HCT116 (cell line): ENCODE measurements around the gene CHURC1. TPM values are rescaled to one million over a fixed set of nuclear protein-coding genes. Genes with fewer than 3 reads are reported as not detected.

Experiments
- ATAC-seq: fragments of 200-7000 bp; cut with Tn5 transposase; 2 replicates; pipeline ENCODE4 v1.9.1; 2020; ENCODE audit warnings: mild to moderate bottlenecking, moderate library complexity
- BruUV-seq: library from RNA; stranded (reverse); fragments of 400-500 nt; replicated peaks from 2 replicates; lab custom pipeline; 2021; lab: Mats Ljungman, UMichigan
- CTCF ChIA-PET: fragments of 300-600 bp; sonication (Branson Sonifier 250); formaldehyde crosslinking; loops from one replicate; lab custom pipeline; 2021; ENCODE audit warnings: antibody characterized with exemption; lab: Charles Lee
- POLR2A ChIA-PET: fragments of 300-600, 350-600 bp; sonication (Branson Sonifier 250); formaldehyde crosslinking; loops from one replicate; lab custom pipeline; 2021; ENCODE audit warnings: antibody characterized with exemption; lab: Charles Lee
- RAD21 ChIA-PET, 2 experiments: fragments of 300-600 bp; sonication (Branson Sonifier 250); formaldehyde crosslinking; loops; one replicate each; lab custom pipeline; 2023; ENCODE audit warnings: low total read pairs in 2 of 2; ENCODE audit not compliant: uncharacterized antibody in 2 of 2, unreplicated experiment in 2 of 2, low non-redundant PET in 1 of 2; lab: Charles Lee
- DNase-seq: peaks from one replicate; pipeline ENCODE4 v3.0.0-alpha.2; 2010; ENCODE audit warnings: low read depth, low spot score
- H2AFZ ChIP-seq: fragments of 200-600 bp; shearing (Covaris generic), sonication (generic); 2 replicates; pipeline ENCODE4 v1.6.1; 2017; ENCODE audit warnings: low read depth, mixed run types, mixed read lengths, antibody characterized with exemption, low read length; ENCODE audit not compliant: poor library complexity, severe bottlenecking
- H3K27ac ChIP-seq: 2 replicates; pipeline ENCODE4 v1.5.1; 2012; ENCODE audit warnings: low read depth, low read length
- H3K27me3 ChIP-seq: fragments of 200-600 bp; sonication (generic); 2 replicates; pipeline ENCODE4 v1.6.1; 2016; ENCODE audit warnings: mixed run types, low read length, mixed read lengths; ENCODE audit not compliant: insufficient read depth
- H3K36me3 ChIP-seq, 2 experiments: fragments of 200-500 bp in 1 of 2; fragments of 200-600 bp in 1 of 2; sonication (Bioruptor generic) in 1 of 2; sonication (generic) in 1 of 2; 2 replicates each; pipeline versions ENCODE4 v1.5.1 to v1.6.1; 2014 to 2016; ENCODE audit warnings: low read length in 2 of 2, inconsistent platforms in 1 of 2, mixed read lengths in 1 of 2, mixed run types in 1 of 2; ENCODE audit not compliant: insufficient read depth in 2 of 2, control insufficient read depth in 1 of 2
- H3K4me1 ChIP-seq, 2 experiments: fragments of 200-600 bp in 1 of 2; sonication (generic) in 1 of 2; 2 replicates each; pipeline versions ENCODE4 v1.5.1 to v1.6.1; 2012 to 2017; ENCODE audit warnings: low read length in 2 of 2, inconsistent platforms in 1 of 2, mild to moderate bottlenecking in 1 of 2, mixed read lengths in 1 of 2, mixed run types in 1 of 2, moderate library complexity in 1 of 2; ENCODE audit not compliant: insufficient read depth in 2 of 2, control insufficient read depth in 1 of 2
- H3K4me2 ChIP-seq: fragments of 200-600 bp; sonication (generic); 2 replicates; pipeline ENCODE4 v1.6.1; 2017; ENCODE audit warnings: mixed run types, low read length, mixed read lengths
- H3K4me3 ChIP-seq, 2 experiments: fragments of 200-600 bp in 1 of 2; sonication (generic) in 1 of 2; replicated peaks in 1 of 2; 2 replicates each; pipeline ENCODE4 v1.5.1; 2011 to 2016; ENCODE audit warnings: low read length in 2 of 2, control low read depth in 1 of 2, low read depth in 1 of 2, mild to moderate bottlenecking in 1 of 2, mixed read lengths in 1 of 2, mixed run types in 1 of 2
- H3K79me2 ChIP-seq: fragments of 200-600 bp; sonication (generic); 2 replicates; pipeline ENCODE4 v1.6.1; 2017; ENCODE audit warnings: mild to moderate bottlenecking, mixed run types, low read length, moderate library complexity, mixed read lengths; ENCODE audit not compliant: insufficient read depth
- H3K9ac ChIP-seq: fragments of 200-600 bp; sonication (generic); 2 replicates; pipeline ENCODE4 v1.6.1; 2016; ENCODE audit warnings: low read length, mixed read lengths
- H3K9me2 ChIP-seq: fragments of 200-600 bp; sonication (generic), shearing (Covaris generic); 2 replicates; pipeline ENCODE4 v1.6.1; 2017; ENCODE audit warnings: mixed run types, mild to moderate bottlenecking, moderate library complexity; ENCODE audit not compliant: insufficient read depth
- H3K9me3 ChIP-seq, 2 experiments: fragments of 200-500 bp in 1 of 2; fragments of 200-600 bp in 1 of 2; sonication (Bioruptor generic) in 1 of 2; sonication (generic) in 1 of 2; 2 replicates each; pipeline ENCODE4 v1.6.1; 2014 to 2017; ENCODE audit warnings: low read length in 2 of 2, mixed read lengths in 2 of 2, inconsistent platforms in 1 of 2, low read depth in 1 of 2, mild to moderate bottlenecking in 1 of 2, mixed run types in 1 of 2, moderate library complexity in 1 of 2; ENCODE audit not compliant: control insufficient read depth in 1 of 2, insufficient read depth in 1 of 2
- H4K20me1 ChIP-seq: fragments of 200-600 bp; sonication (generic), shearing (Covaris generic); 2 replicates; pipeline ENCODE4 v1.6.1; 2017; ENCODE audit warnings: mixed run types, mild to moderate bottlenecking, moderate library complexity; ENCODE audit not compliant: insufficient read depth
- CBX3 ChIP-seq: IDR thresholded peaks from 2 replicates; pipeline ENCODE4 v1.6.1; 2012; ENCODE audit warnings: low read depth
- CEBPB ChIP-seq: IDR thresholded peaks from 2 replicates; pipeline ENCODE4 v1.6.1; 2012; ENCODE audit warnings: low read depth
- CTCF ChIP-seq, 3 experiments: fragments of 200-600 bp in 1 of 3; sonication (generic) in 1 of 3; IDR thresholded peaks in 2 of 3; conservative IDR thresholded peaks in 1 of 3; 2 replicates each; pipeline ENCODE4 v1.5.1; 2012 to 2017; ENCODE audit warnings: low read depth in 2 of 3, low read length in 2 of 3, antibody characterized with exemption in 1 of 3, borderline replicate concordance in 1 of 3, control low read depth in 1 of 3, mild to moderate bottlenecking in 1 of 3, mixed read lengths in 1 of 3, mixed run types in 1 of 3, moderate library complexity in 1 of 3; ENCODE audit not compliant: insufficient read depth in 1 of 3
- EZH2 ChIP-seq: fragments of 200-600 bp; sonication (generic); IDR thresholded peaks from 2 replicates; pipeline ENCODE4 v1.6.1; 2017; ENCODE audit warnings: antibody characterized with exemption, mixed run types
- FOSL1 ChIP-seq: IDR thresholded peaks from 2 replicates; pipeline ENCODE4 v1.6.1; 2012; ENCODE audit warnings: low read depth
- JUND ChIP-seq: IDR thresholded peaks from 2 replicates; pipeline ENCODE4 v1.6.1; 2012
- POLR2AphosphoS5 ChIP-seq: IDR thresholded peaks from 2 replicates; pipeline ENCODE4 v1.6.1; 2011; ENCODE audit warnings: mild to moderate bottlenecking, low read depth, low read length, moderate library complexity
- RAD21 ChIP-seq: IDR thresholded peaks from 2 replicates; pipeline ENCODE4 v1.6.1; 2012; ENCODE audit warnings: low read depth, mild to moderate bottlenecking
- SIN3A ChIP-seq: IDR thresholded peaks from 2 replicates; pipeline ENCODE4 v1.6.1; 2012; ENCODE audit warnings: low read depth
- SP1 ChIP-seq: IDR thresholded peaks from 2 replicates; pipeline ENCODE4 v1.6.1; 2012; ENCODE audit warnings: low read depth
- SRF ChIP-seq: IDR thresholded peaks from 2 replicates; pipeline ENCODE4 v1.6.1; 2012; ENCODE audit warnings: low read depth
- TCF7L2 ChIP-seq: IDR thresholded peaks from 2 replicates; pipeline ENCODE4 v1.7.0; 2011; ENCODE audit warnings: borderline replicate concordance, inconsistent platforms; ENCODE audit not compliant: insufficient read depth, insufficient read length; ENCODE audit errors: extremely low read depth
- ZBTB33 ChIP-seq: IDR thresholded peaks from 2 replicates; pipeline ENCODE4 v1.6.1; 2011; ENCODE audit warnings: mild to moderate bottlenecking, low read length, moderate library complexity; ENCODE audit not compliant: insufficient replicate concordance; ENCODE audit errors: extremely low read depth
- ZFX ChIP-seq: fragments of 450-650 bp; IDR thresholded peaks from 2 replicates; pipeline ENCODE4 v1.6.1; 2017
- intact Hi-C: fragments of 100-400 bp; cut with micrococcal nuclease; formaldehyde crosslinking; loops from 2 replicates; pipeline ENCODE4 v1.10.0; 2022
- total RNA-seq: library from RNA; stranded (reverse); gene quantifications from one replicate; pipeline ENCODE4 v1.2.1, GENCODE V29; 2021; ENCODE audit not compliant: unreplicated experiment

The CHURC1 gene
- total RNA-seq, 1 experiment from 2014 or later: 47.5 TPM

- H3K4me3 ChIP-seq: no peak overlapping the region
- H3K27me3 ChIP-seq: no peaks in the 10 kb centered on the region
- H3K27ac ChIP-seq: no peak overlapping the region
- H3K4me1 ChIP-seq: no peaks in the 10 kb centered on the region
- BruUV-seq: no TSS peak
- H3K36me3 ChIP-seq: no peaks in the 10 kb centered on the region
- H3K9me3 ChIP-seq: no peaks in the 10 kb centered on the region
- H3K9ac ChIP-seq: no peak overlapping the region
- ChIA-PET POLR2A (no interaction called here), RAD21 (no interaction called here), CTCF (no interaction called here)
- intact Hi-C loops: no loop called here
- no peaks in the 10 kb centered on the region for H3K9me2 ChIP-seq
- H3K4me2 ChIP-seq: no peak overlapping the region
- ATAC-seq (no peak), DNase-seq (no peak)
- H4K20me1 ChIP-seq: no peaks in the 10 kb centered on the region
- H2AFZ ChIP-seq: no peak overlapping the region
- no peaks in the 10 kb centered on the region for H3K79me2 ChIP-seq
- no peak for TF ChIP-seq EZH2
- TF ChIP-seq JUND: no peak
- TF ChIP-seq CEBPB: no peak
- no peak for TF ChIP-seq SP1
- no peak for TF ChIP-seq POLR2AphosphoS5
- TF ChIP-seq RAD21: no peak
- TF ChIP-seq, all 23 proteins: peak for 0
Measured at GRCh38 chr14:64944861-64945260, 30.6 kb downstream of the CHURC1 start.

GRCh38 chr14:64945431-64946178, 31.4 kb downstream of the CHURC1 start:
- Histone ChIP-seq H3K27ac (no peak overlapping the region), H3K79me2 (no peaks in the 10 kb centered on the region), H3K4me1 (no peaks in the 10 kb centered on the region), H3K36me3 (no peaks in the 10 kb centered on the region), H3K4me3 (no peak overlapping the region), H3K9me3 (no peaks in the 10 kb centered on the region), H2AFZ (no peak overlapping the region), H3K9ac (no peak overlapping the region), H4K20me1 (no peaks in the 10 kb centered on the region), H3K27me3 (no peaks in the 10 kb centered on the region), H3K9me2 (no peaks in the 10 kb centered on the region), H3K4me2 (no peak overlapping the region)
- ChIA-PET POLR2A (no interaction called here), RAD21 (no interaction called here), CTCF (no interaction called here)
- no peak for TF ChIP-seq ZBTB33
- no peak for TF ChIP-seq JUND
- no peak for TF ChIP-seq FOSL1
- no peak for TF ChIP-seq SRF
- TF ChIP-seq POLR2AphosphoS5: no peak
- no peak for TF ChIP-seq CBX3
- no peak for TF ChIP-seq SIN3A
- no peak for TF ChIP-seq CTCF (IDR thresholded peaks at IDR 0.05 in 2 of 3, conservative IDR thresholded peaks at IDR 0.05 in 1 of 3; ENCODE audit: borderline replicate concordance in 1 of 3, insufficient read depth in 1 of 3, low read depth in 2 of 3, low read length in 2 of 3)
- TF ChIP-seq ZFX: no peak
- TF ChIP-seq EZH2: no peak
- TF ChIP-seq TCF7L2: no peak
- DNase-seq (no peak), ATAC-seq (no peak)
- intact Hi-C loops: no loop called here
- no TSS peak for BruUV-seq
